Fibroblast of pulmonary artery (primary cell): ENCODE results near the gene SYNE1.

Experiments
- DNase-seq: peaks from one replicate; pipeline ENCODE4 v3.0.0-alpha.2; 2010; ENCODE audit warnings: low read depth
- H3K4me3 ChIP-seq: replicated peaks from 2 replicates; pipeline ENCODE4 v1.5.1; 2011; ENCODE audit warnings: low read depth, mild to moderate bottlenecking, control low read depth, low read length, moderate library complexity
- CTCF ChIP-seq: IDR thresholded peaks from 2 replicates; pipeline ENCODE4 v1.5.1; 2011; ENCODE audit warnings: mild to moderate bottlenecking, control low read depth, low read length, inconsistent platforms; ENCODE audit errors: missing control alignments

The SYNE1 gene

GRCh38 chr6:152099446-152100182 lies 537.5 kb downstream of the SYNE1 start:
- no peak for DNase-seq
- no peak overlapping the region for H3K4me3 ChIP-seq
- no peak for TF ChIP-seq CTCF

- no peak for TF ChIP-seq CTCF
- DNase-seq, result no peak
Measured at GRCh38 chr6:152098683-152099082, 538.5 kb downstream of the SYNE1 start.

GRCh38 chr6:152096863-152097496 lies 540.2 kb downstream of the SYNE1 start:
- peak; percentile 25 for TF ChIP-seq CTCF
- peak; percentile 82 for DNase-seq

More at GRCh38 chr6:152098683-152099082, 538.5 kb downstream of the SYNE1 start:
- no peak overlapping the region for H3K4me3 ChIP-seq

GRCh38 chr6:152094992-152095592 lies 542.1 kb downstream of the SYNE1 start:
- DNase-seq, result peak; percentile 98
- no peak for TF ChIP-seq CTCF

More at GRCh38 chr6:152096863-152097496, 540.2 kb downstream of the SYNE1 start:
- H3K4me3 ChIP-seq, result no peak overlapping the region

GRCh38 chr6:152094276-152094675 lies 542.9 kb downstream of the SYNE1 start:
- no peak for TF ChIP-seq CTCF
- no peak for DNase-seq
- H3K4me3 ChIP-seq, result no peak overlapping the region

More at GRCh38 chr6:152094992-152095592, 542.1 kb downstream of the SYNE1 start:
- no peak overlapping the region for H3K4me3 ChIP-seq

- DNase-seq, result no peak
- TF ChIP-seq CTCF, result no peak
Measured at GRCh38 chr6:152093711-152094110, 543.5 kb downstream of the SYNE1 start.

More at GRCh38 chr6:152093711-152094110, 543.5 kb downstream of the SYNE1 start:
- H3K4me3 ChIP-seq, result no peak overlapping the region
